H1 (cell line): ENCODE measurements around the gene BCKDHA. TPM values are rescaled to one million over a fixed set of nuclear protein-coding genes. Genes with fewer than 3 reads are reported as not detected.

Experiments
- CTCF ChIA-PET: fragments of 300-600 bp; sonication (Branson Sonifier 250); formaldehyde crosslinking; loops from one replicate; lab custom pipeline; 2021; ENCODE audit not compliant: partially characterized antibody; lab: Charles Lee
- POLR2A ChIA-PET: fragments of 300-600 bp; sonication (Branson Sonifier 250); formaldehyde crosslinking; loops from one replicate; lab custom pipeline; 2021; ENCODE audit warnings: inconsistent platforms; ENCODE audit not compliant: partially characterized antibody; lab: Charles Lee
- DNase-seq, 2 experiments: peaks; one replicate each; pipeline versions ENCODE4 v3.0.0 to v3.0.0-alpha.2; 2010 to 2022; ENCODE audit warnings: low spot score in 2 of 2, low read depth in 1 of 2, mixed read lengths in 1 of 2
- FAIRE-seq: peaks from 2 replicates; lab custom pipeline; 2011; peaks lifted over from hg19 to GRCh38; lab: Jason Lieb, UNC
- H2AFZ ChIP-seq: 2 replicates; pipeline ENCODE4 v1.8.1; 2012; ENCODE audit warnings: low read length, inconsistent platforms
- H2AK5ac ChIP-seq: 2 replicates; pipeline ENCODE4 v1.6.1; 2013; ENCODE audit warnings: low read depth, low read length
- H2BK120ac ChIP-seq: replicated peaks from 2 replicates; pipeline ENCODE3; 2013; ENCODE audit warnings: low read depth, low read length, inconsistent platforms
- H2BK12ac ChIP-seq: 2 replicates; pipeline ENCODE4 v1.6.1; 2013; ENCODE audit warnings: low read depth, low read length
- H2BK15ac ChIP-seq: 2 replicates; pipeline ENCODE4 v1.6.1; 2013; ENCODE audit warnings: low read length
- H2BK20ac ChIP-seq: 2 replicates; pipeline ENCODE4 v1.6.1; 2013; ENCODE audit warnings: low read length
- H2BK5ac ChIP-seq: 2 replicates; pipeline ENCODE4 v1.6.1; 2013; ENCODE audit warnings: low read depth, low read length
- H3K14ac ChIP-seq: 2 replicates; pipeline ENCODE4 v1.6.1; 2013; ENCODE audit warnings: inconsistent platforms; ENCODE audit not compliant: insufficient read length
- H3K18ac ChIP-seq: 2 replicates; pipeline ENCODE4 v1.6.1; 2013; ENCODE audit warnings: low read length; ENCODE audit errors: extremely low read depth
- H3K23ac ChIP-seq: 2 replicates; pipeline ENCODE4 v1.6.1; 2013; ENCODE audit warnings: inconsistent platforms; ENCODE audit not compliant: insufficient read length
- H3K23me2 ChIP-seq: 2 replicates; pipeline ENCODE4 v1.6.1; 2013; ENCODE audit warnings: low read depth, low read length
- H3K27ac ChIP-seq: 2 replicates; pipeline ENCODE4 v1.6.1; 2011; ENCODE audit warnings: low read depth, low read length, inconsistent platforms
- H3K27me3 ChIP-seq, 4 experiments: replicated peaks in 1 of 4; 1 replicate in 1 of 4; 2 replicates in 3 of 4; pipeline versions ENCODE4 v1.6.1 to v1.8.1; 2011 to 2013; ENCODE audit warnings: low read length in 3 of 4, mild to moderate bottlenecking in 3 of 4, inconsistent platforms in 2 of 4, mixed read lengths in 2 of 4, moderate library complexity in 1 of 4; ENCODE audit not compliant: control insufficient read depth in 3 of 4, insufficient read depth in 3 of 4; ENCODE audit errors: extremely low read depth in 1 of 4
- H3K36me3 ChIP-seq, 4 experiments: 2 replicates each; pipeline versions ENCODE4 v1.6.1 to v1.8.1; 2011 to 2013; ENCODE audit warnings: mild to moderate bottlenecking in 4 of 4, low read length in 3 of 4, moderate library complexity in 2 of 4, control low read depth in 1 of 4, inconsistent platforms in 1 of 4; ENCODE audit not compliant: insufficient read depth in 4 of 4, control insufficient read depth in 2 of 4
- H3K4ac ChIP-seq: replicated peaks from 2 replicates; pipeline ENCODE3; 2013; ENCODE audit warnings: low read length, low read depth, mixed read lengths, inconsistent platforms; ENCODE audit not compliant: insufficient read length
- H3K4me1 ChIP-seq, 4 experiments: replicated peaks in 1 of 4; 1 replicate in 1 of 4; 2 replicates in 3 of 4; pipeline versions ENCODE4 v1.6.1 to v1.8.1; 2011 to 2013; ENCODE audit warnings: low read length in 3 of 4, inconsistent platforms in 2 of 4, mixed read lengths in 1 of 4; ENCODE audit not compliant: insufficient read depth in 4 of 4, control insufficient read depth in 3 of 4
- H3K4me2 ChIP-seq, 2 experiments: 2 replicates each; pipeline versions ENCODE4 v1.6.1 to v1.8.1; 2011 to 2013; ENCODE audit warnings: low read depth in 2 of 2, low read length in 2 of 2, control low read depth in 1 of 2, inconsistent platforms in 1 of 2, mild to moderate bottlenecking in 1 of 2; ENCODE audit not compliant: insufficient read depth in 1 of 2
- H3K4me3 ChIP-seq, 4 experiments: fragments of 200-600, 300-600 bp in 1 of 4; sonication (generic), shearing (Covaris generic), sonication (Bioruptor Twin) in 1 of 4; 2 replicates each; pipeline versions ENCODE4 v1.5.1 to v1.8.1; 2011 to 2016; ENCODE audit warnings: low read length in 4 of 4, low read depth in 3 of 4, control low read depth in 2 of 4, inconsistent platforms in 2 of 4, mild to moderate bottlenecking in 2 of 4, mixed read lengths in 1 of 4, moderate library complexity in 1 of 4; ENCODE audit not compliant: insufficient read depth in 2 of 4; ENCODE audit errors: extremely low read depth in 1 of 4
- H3K56ac ChIP-seq: replicated peaks from 2 replicates; pipeline ENCODE3; 2013; ENCODE audit warnings: low read depth, mild to moderate bottlenecking, mixed read lengths, low read length, inconsistent platforms; ENCODE audit not compliant: insufficient read length
- H3K79me1 ChIP-seq: 2 replicates; pipeline ENCODE4 v1.6.1; 2013; ENCODE audit warnings: low read depth, low read length, control low read depth
- H3K79me2 ChIP-seq, 2 experiments: 2 replicates each; pipeline versions ENCODE4 v1.6.1 to v1.8.1; 2012 to 2013; ENCODE audit warnings: low read length in 2 of 2, mild to moderate bottlenecking in 2 of 2, inconsistent platforms in 1 of 2; ENCODE audit not compliant: insufficient read depth in 2 of 2, control insufficient read depth in 1 of 2
- H3K9ac ChIP-seq, 4 experiments: replicated peaks in 1 of 4; 1 replicate in 1 of 4; 2 replicates in 3 of 4; pipeline versions ENCODE4 v1.6.1 to v1.8.1; 2011 to 2013; ENCODE audit warnings: low read depth in 3 of 4, low read length in 3 of 4, control low read depth in 2 of 4, mild to moderate bottlenecking in 2 of 4, moderate library complexity in 2 of 4, inconsistent platforms in 1 of 4; ENCODE audit errors: extremely low read depth in 1 of 4
- H3K9me3 ChIP-seq, 2 experiments: 2 replicates each; pipeline versions ENCODE4 v1.6.1 to v1.8.1; 2012 to 2013; ENCODE audit warnings: mild to moderate bottlenecking in 2 of 2, moderate library complexity in 2 of 2, control low read depth in 1 of 2, inconsistent platforms in 1 of 2, low read depth in 1 of 2, low read length in 1 of 2, mixed read lengths in 1 of 2; ENCODE audit not compliant: insufficient read depth in 2 of 2
- H4K20me1 ChIP-seq, 2 experiments: replicated peaks in 1 of 2; 2 replicates each; pipeline versions ENCODE3 to v1.8.1; 2011 to 2013; ENCODE audit warnings: inconsistent platforms in 2 of 2, low read length in 2 of 2, mild to moderate bottlenecking in 1 of 2; ENCODE audit not compliant: insufficient read depth in 2 of 2, control insufficient read depth in 1 of 2
- H4K5ac ChIP-seq: 2 replicates; pipeline ENCODE4 v1.6.1; 2013; ENCODE audit warnings: low read length, low read depth, mixed read lengths, inconsistent platforms; ENCODE audit not compliant: insufficient read length
- H4K8ac ChIP-seq: 2 replicates; pipeline ENCODE4 v1.8.0; 2013; ENCODE audit warnings: mild to moderate bottlenecking, moderate library complexity, low read length, inconsistent platforms; ENCODE audit not compliant: insufficient read depth; ENCODE audit errors: extremely low read depth
- H4K91ac ChIP-seq: replicated peaks from 2 replicates; pipeline ENCODE3; 2013; ENCODE audit warnings: low read length, mixed read lengths, inconsistent platforms; ENCODE audit not compliant: insufficient read length
- ATF2 ChIP-seq: IDR thresholded peaks from 2 replicates; pipeline ENCODE4 v1.6.1; 2012; ENCODE audit warnings: low read length, inconsistent platforms
- BCL11A ChIP-seq, 2 experiments: IDR thresholded peaks; one replicate each; pipeline ENCODE4 v1.6.1; 2011; ENCODE audit warnings: low read depth in 2 of 2, low read length in 2 of 2, mild to moderate bottlenecking in 2 of 2
- CEBPB ChIP-seq: IDR thresholded peaks from 2 replicates; pipeline ENCODE4 v1.6.1; 2012; ENCODE audit warnings: low read depth, low read length
- CREB1 ChIP-seq: IDR thresholded peaks from 2 replicates; pipeline ENCODE4 v1.6.1; 2012; ENCODE audit warnings: inconsistent platforms
- E2F6 ChIP-seq: IDR thresholded peaks from 2 replicates; pipeline ENCODE4 v1.6.1; 2012; ENCODE audit warnings: inconsistent platforms
- HDAC6 ChIP-seq: IDR thresholded peaks from one replicate; pipeline ENCODE4 v1.7.1; 2012; ENCODE audit warnings: low read depth, mild to moderate bottlenecking, inconsistent platforms, low read length, moderate library complexity
- JUND ChIP-seq: IDR thresholded peaks from 2 replicates; pipeline ENCODE4 v1.6.1; 2011; ENCODE audit warnings: mild to moderate bottlenecking, improper control_type of control experiment, low read length
- RBBP5 ChIP-seq: IDR thresholded peaks from 2 replicates; pipeline ENCODE4 v1.7.1; 2012; ENCODE audit warnings: low read depth, mild to moderate bottlenecking, inconsistent platforms, low read length, moderate library complexity, borderline replicate concordance
- SAP30 ChIP-seq: fragments of 300-600 bp; sonication (generic); IDR thresholded peaks from 2 replicates; pipeline ENCODE4 v1.7.1; 2012; ENCODE audit warnings: low read length, moderate library complexity, mild to moderate bottlenecking, inconsistent platforms; ENCODE audit not compliant: insufficient read depth, insufficient replicate concordance
- USF2 ChIP-seq: IDR thresholded peaks from 2 replicates; pipeline ENCODE4 v1.6.1; 2011; ENCODE audit warnings: low read length, improper control_type of control experiment
- WGBS, 2 experiments: shearing (Covaris generic) in 1 of 2; methylation state at CpG; one replicate each; pipeline versions ENCODE4 v1.1.6 to v1.1.7; 2013 to 2015; ENCODE audit warnings: low lambda C conversion rate in 2 of 2, mixed read lengths in 2 of 2, inconsistent platforms in 1 of 2, low coverage in 1 of 2, missing lambda C conversion rate in 1 of 2; ENCODE audit not compliant: insufficient replicate concordance in 2 of 2, insufficient coverage in 1 of 2, insufficient read length in 1 of 2; ENCODE audit errors: extremely low coverage in 1 of 2, missing lambda C conversion rate in 1 of 2; 5-methylcytosine and 5-hydroxymethylcytosine counted together
- polyA plus RNA-seq, 7 experiments: library from polyadenylated mRNA; depleted of rRNA in 3 of 7; stranded (reverse) in 5 of 7; unstranded in 2 of 7; fragments of >200 nt in 5 of 7; fragments of 200-250 nt in 2 of 7; gene quantifications; 1 replicate in 5 of 7; 2 replicates in 1 of 7; 4 replicates in 1 of 7; pipeline versions ENCODE4 v1.2.1 to v1.2.3, GENCODE V29; 2011 to 2013; ENCODE audit warnings: missing spikeins in 2 of 7, mixed read lengths in 2 of 7
- total RNA-seq: library from RNA; stranded (reverse); fragmentation: NEBNext Ultra II Directional; extraction: Animal tissue kit (Norgen Biotek cat#: 25700); gene quantifications from 2 replicates; pipeline ENCODE4 v1.2.1, GENCODE V29; 2021

The BCKDHA gene
- total and polyA plus RNA-seq, 2 of the 8 experiments (the other 6 are each of a cell fraction or from before 2014, with no cell fraction given), result 14.2 to 69.6 TPM

- Histone ChIP-seq H3K36me3 (peaks cover 6 to 25% (median 22%) of the 10 kb centered on the region in 4 experiments; a peak in 7 of 8 replicates), H3K4me3 (no peak overlapping the region), H3K4ac (no peak overlapping the region), H3K9ac (no peak overlapping the region), H4K91ac (no peak overlapping the region), H3K9me3 (no peaks in the 10 kb centered on the region), H2BK120ac (no peak overlapping the region), H2BK20ac (no peak overlapping the region), H3K27me3 (no peaks in the 10 kb centered on the region), H3K4me1 (no peaks in the 10 kb centered on the region), H2BK12ac (no peak overlapping the region), H3K79me1 (no peaks in the 10 kb centered on the region; the same call in 1 of the 2 replicates), H3K14ac (no peak overlapping the region), H3K18ac (no peak overlapping the region), H3K4me2 (no peak overlapping the region), H3K79me2 (peaks cover 0 to 14% of the 10 kb centered on the region in 2 experiments; a peak in 1 of 4 replicates), H3K56ac (no peak overlapping the region), H2BK5ac (no peak overlapping the region), H4K20me1 (peaks cover 0 to 6% of the 10 kb centered on the region in 2 experiments), H3K23me2 (no peaks in the 10 kb centered on the region), H2AK5ac (no peak overlapping the region), H3K23ac (no peak overlapping the region), H4K8ac (no peak overlapping the region), H2AFZ (no peak overlapping the region), H3K27ac (no peak overlapping the region), H4K5ac (no peak overlapping the region), H2BK15ac (no peak overlapping the region)
- CTCF ChIA-PET, result no interaction called here
- FAIRE-seq (no peak), DNase-seq (no peak)
- TF ChIP-seq SAP30 (no peak), USF2 (no peak), CEBPB (no peak), CREB1 (no peak), RBBP5 (no peak), HDAC6 (no peak), JUND (no peak), ATF2 (no peak), E2F6 (no peak), BCL11A (IDR thresholded peaks at IDR 0.05; ENCODE audit: low read depth in 2 of 2, low read length in 2 of 2) (no peak)
- 88% methylated on average over 11 of the region's 11 CpGs; no CpG with 5 or more reads in 1 of the 2 experiments for WGBS, 2 experiments
- POLR2A ChIA-PET, result interaction anchor here (1.5 to 1.8 kb wide), 2 partner anchors 13 to 15 kb away, joined by 5 to 7 read pairs; partner anchors contain the start of gene TMEM91
Measured at GRCh38 chr19:41391618-41392017, 6.0 kb upstream of the BCKDHA start.
